ENCODE data around the gene C1QB. TPM values are rescaled to one million over a fixed set of nuclear protein-coding genes. Genes with fewer than 3 reads are reported as not detected.
"Not testable (repeated sequence)": the region's sequence is repeated elsewhere in the genome, so short reads cannot be mapped to it uniquely, and the experiment has no call there.

The C1QB gene
- total RNA-seq, 1 experiment from 2014 or later = 0.33 TPM

DNA sequence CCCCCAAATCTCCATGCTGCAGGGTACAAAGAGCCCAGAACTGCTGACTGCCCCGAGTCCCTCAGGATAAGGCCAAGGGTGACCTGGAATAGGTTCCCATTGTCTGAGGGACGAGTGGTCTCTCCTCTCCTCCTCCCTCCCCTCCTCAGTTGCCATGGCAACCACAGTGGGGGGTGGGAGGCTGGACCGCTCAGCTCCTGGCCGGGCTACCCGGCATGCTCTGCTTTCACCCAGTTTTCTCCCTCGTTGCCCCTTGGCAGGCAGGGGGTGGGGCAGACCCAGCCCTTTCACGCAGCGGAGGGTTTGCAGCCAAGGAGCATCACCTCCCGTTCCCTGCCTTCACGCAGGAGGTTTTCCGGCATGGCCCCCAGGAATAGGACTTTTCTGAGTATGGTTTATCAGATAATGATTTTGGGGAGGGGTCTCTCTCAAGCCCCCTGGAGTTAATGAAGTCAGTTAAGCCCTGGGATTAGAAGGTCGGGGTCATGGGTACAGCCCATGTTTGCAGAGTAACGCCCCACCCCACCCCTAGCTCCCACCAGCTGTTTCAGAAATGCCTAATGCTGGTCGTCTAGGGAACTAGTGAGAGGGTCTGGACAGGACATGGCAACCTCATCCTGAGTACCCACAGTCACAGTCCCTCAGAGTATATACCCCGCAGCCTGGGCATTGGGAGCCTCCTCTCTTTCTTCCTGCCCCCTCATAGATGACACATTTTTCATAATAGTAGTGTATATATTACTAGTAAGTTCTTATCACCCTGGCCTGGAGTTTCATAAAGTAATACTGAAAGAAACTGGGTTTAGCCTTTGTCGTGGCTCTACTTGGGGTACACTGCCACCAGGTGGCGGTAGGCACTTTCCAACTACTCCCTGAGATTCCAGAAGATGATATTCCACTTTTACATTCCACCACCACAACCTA lies 20.7 kb downstream of the C1QB start:
- in situ Hi-C loops (cut with HindIII; ENCODE audit: low pct_unique_long_range_greater_than_20kb, low sequenced_read_pairs) = no loop called here
- peak; percentile 80; the same call in 1 of the 2 replicates for ATAC-seq
- no peaks in the 10 kb centered on the region for H3K9me3 ChIP-seq (ENCODE audit: control insufficient read depth, insufficient read depth, low read depth, low read length)
- H3K4me3 ChIP-seq (ENCODE audit: low read depth in 2 of 2, low read length in 2 of 2) = no peak overlapping the region
- no peak overlapping the region for H3K27ac ChIP-seq (ENCODE audit: low read length)
- intact Hi-C loops (cut with micrococcal nuclease; ENCODE audit: unreplicated experiment) = loop anchor here (5.0 kb wide), 2 partner anchors 214 to 259 kb away; no protein-coding TSS in a partner anchor
- ChIA-PET POLR2A (no interaction called here), CTCF (interaction anchor here (0.6 to 1.5 kb wide), 3 partner anchors 215 to 344 kb away, joined by 3 to 7 read pairs (median 4); no protein-coding TSS in a partner anchor)
- H3K4me1 ChIP-seq (ENCODE audit: control insufficient read depth, insufficient read depth, low read length) = no peaks in the 10 kb centered on the region
- no TSS peak for BruUV-seq (replicated peaks)
- no peaks in the 10 kb centered on the region for H3K27me3 ChIP-seq (ENCODE audit: control insufficient read depth, insufficient read depth, low read length)
- peak; percentile 36 for DNase-seq (ENCODE audit: low read depth, low spot score)
- TF ChIP-seq, protein P1, sequence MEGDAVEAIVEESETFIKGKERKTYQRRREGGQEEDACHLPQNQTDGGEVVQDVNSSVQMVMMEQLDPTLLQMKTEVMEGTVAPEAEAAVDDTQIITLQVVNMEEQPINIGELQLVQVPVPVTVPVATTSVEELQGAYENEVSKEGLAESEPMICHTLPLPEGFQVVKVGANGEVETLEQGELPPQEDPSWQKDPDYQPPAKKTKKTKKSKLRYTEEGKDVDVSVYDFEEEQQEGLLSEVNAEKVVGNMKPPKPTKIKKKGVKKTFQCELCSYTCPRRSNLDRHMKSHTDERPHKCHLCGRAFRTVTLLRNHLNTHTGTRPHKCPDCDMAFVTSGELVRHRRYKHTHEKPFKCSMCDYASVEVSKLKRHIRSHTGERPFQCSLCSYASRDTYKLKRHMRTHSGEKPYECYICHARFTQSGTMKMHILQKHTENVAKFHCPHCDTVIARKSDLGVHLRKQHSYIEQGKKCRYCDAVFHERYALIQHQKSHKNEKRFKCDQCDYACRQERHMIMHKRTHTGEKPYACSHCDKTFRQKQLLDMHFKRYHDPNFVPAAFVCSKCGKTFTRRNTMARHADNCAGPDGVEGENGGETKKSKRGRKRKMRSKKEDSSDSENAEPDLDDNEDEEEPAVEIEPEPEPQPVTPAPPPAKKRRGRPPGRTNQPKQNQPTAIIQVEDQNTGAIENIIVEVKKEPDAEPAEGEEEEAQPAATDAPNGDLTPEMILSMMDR (IDR thresholded peaks at IDR 0.05) = peak; percentile 86
- TF ChIP-seq POLR2AphosphoS5 (IDR thresholded peaks at IDR 0.05; ENCODE audit: low read depth, low read length) = no peak
- TF ChIP-seq, protein P2, sequence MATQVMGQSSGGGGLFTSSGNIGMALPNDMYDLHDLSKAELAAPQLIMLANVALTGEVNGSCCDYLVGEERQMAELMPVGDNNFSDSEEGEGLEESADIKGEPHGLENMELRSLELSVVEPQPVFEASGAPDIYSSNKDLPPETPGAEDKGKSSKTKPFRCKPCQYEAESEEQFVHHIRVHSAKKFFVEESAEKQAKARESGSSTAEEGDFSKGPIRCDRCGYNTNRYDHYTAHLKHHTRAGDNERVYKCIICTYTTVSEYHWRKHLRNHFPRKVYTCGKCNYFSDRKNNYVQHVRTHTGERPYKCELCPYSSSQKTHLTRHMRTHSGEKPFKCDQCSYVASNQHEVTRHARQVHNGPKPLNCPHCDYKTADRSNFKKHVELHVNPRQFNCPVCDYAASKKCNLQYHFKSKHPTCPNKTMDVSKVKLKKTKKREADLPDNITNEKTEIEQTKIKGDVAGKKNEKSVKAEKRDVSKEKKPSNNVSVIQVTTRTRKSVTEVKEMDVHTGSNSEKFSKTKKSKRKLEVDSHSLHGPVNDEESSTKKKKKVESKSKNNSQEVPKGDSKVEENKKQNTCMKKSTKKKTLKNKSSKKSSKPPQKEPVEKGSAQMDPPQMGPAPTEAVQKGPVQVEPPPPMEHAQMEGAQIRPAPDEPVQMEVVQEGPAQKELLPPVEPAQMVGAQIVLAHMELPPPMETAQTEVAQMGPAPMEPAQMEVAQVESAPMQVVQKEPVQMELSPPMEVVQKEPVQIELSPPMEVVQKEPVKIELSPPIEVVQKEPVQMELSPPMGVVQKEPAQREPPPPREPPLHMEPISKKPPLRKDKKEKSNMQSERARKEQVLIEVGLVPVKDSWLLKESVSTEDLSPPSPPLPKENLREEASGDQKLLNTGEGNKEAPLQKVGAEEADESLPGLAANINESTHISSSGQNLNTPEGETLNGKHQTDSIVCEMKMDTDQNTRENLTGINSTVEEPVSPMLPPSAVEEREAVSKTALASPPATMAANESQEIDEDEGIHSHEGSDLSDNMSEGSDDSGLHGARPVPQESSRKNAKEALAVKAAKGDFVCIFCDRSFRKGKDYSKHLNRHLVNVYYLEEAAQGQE (IDR thresholded peaks at IDR 0.05; ENCODE audit: insufficient read depth in 1 of 2, low read depth in 2 of 2, low read length in 1 of 2) = no peak
- no peak for TF ChIP-seq TCF7L2 (IDR thresholded peaks at IDR 0.05; ENCODE audit: low read depth, low read length)
- no peaks in the 10 kb centered on the region for H3K36me3 ChIP-seq (ENCODE audit: control insufficient read depth, insufficient read depth, low read length)

DNA sequence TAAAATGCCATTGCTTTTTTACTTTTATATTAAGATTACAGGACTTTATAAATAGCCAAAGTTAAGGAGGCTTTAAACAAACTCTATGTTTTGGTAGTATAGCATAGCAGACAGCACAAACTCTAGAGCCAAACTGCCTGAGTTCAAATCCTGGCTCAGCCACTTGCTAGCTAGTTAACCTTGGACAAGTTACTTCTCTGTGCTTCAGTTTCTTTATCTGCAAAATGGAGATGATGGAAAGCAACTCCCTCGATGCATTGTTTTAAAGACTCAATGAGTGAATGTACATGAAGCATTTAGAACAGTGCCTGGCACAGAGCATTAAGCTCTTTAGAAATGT lies 21.3 kb downstream of the C1QB start:
- intact Hi-C loops (cut with micrococcal nuclease; ENCODE audit: unreplicated experiment) = loop anchor here (5.0 kb wide), 2 partner anchors 213 to 258 kb away; no protein-coding TSS in a partner anchor
- POLR2A ChIA-PET = interaction anchor here (0.6 kb wide), 1 partner anchor 409 kb away, joined by 3 read pairs; no protein-coding TSS in a partner anchor
- Histone ChIP-seq H3K4me1 (ENCODE audit: control insufficient read depth, insufficient read depth, low read length) (no peaks in the 10 kb centered on the region), H3K4me3 (ENCODE audit: low read depth in 2 of 2, low read length in 2 of 2) (no peak overlapping the region), H3K27me3 (ENCODE audit: control insufficient read depth, insufficient read depth, low read length) (no peaks in the 10 kb centered on the region), H3K9me3 (ENCODE audit: control insufficient read depth, insufficient read depth, low read depth, low read length) (no peaks in the 10 kb centered on the region), H3K27ac (ENCODE audit: low read length) (no peak overlapping the region), H3K36me3 (ENCODE audit: control insufficient read depth, insufficient read depth, low read length) (no peaks in the 10 kb centered on the region)
- TF ChIP-seq, protein P2 (IDR thresholded peaks at IDR 0.05; ENCODE audit: insufficient read depth in 1 of 2, low read depth in 2 of 2, low read length in 1 of 2) = no peak
- TF ChIP-seq SIN3A (IDR thresholded peaks at IDR 0.05; ENCODE audit: borderline replicate concordance, insufficient read depth, low read depth, low read length) (no peak), TCF7L2 (IDR thresholded peaks at IDR 0.05; ENCODE audit: low read depth, low read length) (no peak), POLR2AphosphoS5 (IDR thresholded peaks at IDR 0.05; ENCODE audit: low read depth, low read length) (no peak)
- TF ChIP-seq, protein P1 (IDR thresholded peaks at IDR 0.05) = no peak
- ATAC-seq (peak; percentile 18; the same call in 1 of the 2 replicates), DNase-seq (ENCODE audit: low read depth, low spot score) (no peak)
- CTCF ChIA-PET = interaction anchor here (0.5 to 1.5 kb wide), 4 partner anchors 106 to 344 kb away, joined by 3 to 7 read pairs (median 6); no protein-coding TSS in a partner anchor
- in situ Hi-C loops (cut with HindIII; ENCODE audit: low pct_unique_long_range_greater_than_20kb, low sequenced_read_pairs) = no loop called here
- no TSS peak for BruUV-seq (replicated peaks)

DNA sequence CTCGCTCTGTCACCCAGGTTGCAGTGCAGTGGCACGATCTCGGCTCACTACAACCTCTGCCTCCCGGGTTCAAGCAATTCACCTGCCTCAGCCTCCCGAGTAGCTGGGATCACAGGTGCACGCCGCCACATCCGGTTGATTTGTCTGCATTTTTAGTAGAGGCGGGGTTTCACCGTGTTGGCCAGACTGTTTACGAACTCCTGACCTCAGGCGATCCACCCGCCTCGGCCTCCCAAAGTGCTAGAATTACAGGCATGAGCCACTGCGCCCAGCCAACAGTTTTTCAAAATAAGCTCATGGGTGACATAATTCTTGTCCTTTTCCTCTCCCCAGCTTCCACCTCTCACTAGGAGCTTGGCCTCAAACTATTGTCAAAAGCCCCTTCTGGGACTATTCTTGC lies 23.1 kb downstream of the C1QB start:
- H3K4me1 ChIP-seq (ENCODE audit: control insufficient read depth, insufficient read depth, low read length); H3K9me3 ChIP-seq (ENCODE audit: control insufficient read depth, insufficient read depth, low read depth, low read length); DNase-seq (ENCODE audit: low read depth, low spot score); H3K4me3 ChIP-seq (ENCODE audit: low read depth in 2 of 2, low read length in 2 of 2); BruUV-seq (replicated peaks); H3K27ac ChIP-seq (ENCODE audit: low read length); H3K27me3 ChIP-seq (ENCODE audit: control insufficient read depth, insufficient read depth, low read length); intact Hi-C loops (cut with micrococcal nuclease; ENCODE audit: unreplicated experiment); H3K36me3 ChIP-seq (ENCODE audit: control insufficient read depth, insufficient read depth, low read length); in situ Hi-C loops (cut with HindIII; ENCODE audit: low pct_unique_long_range_greater_than_20kb, low sequenced_read_pairs); POLR2A ChIA-PET; ATAC-seq: not testable (repeated sequence)
- CTCF ChIA-PET = interaction anchor here (0.5 to 0.7 kb wide), 3 partner anchors 257 to 565 kb away, joined by 3 to 11 read pairs (median 7); no protein-coding TSS in a partner anchor

All from Panc1 (cell line).